Stimulated activated CD8-positive, alpha-beta memory T cell treated with anti-CD3 and anti-CD28 coated beads, Interleukin-15, amount 100 ng/mL, for 1 hour (primary cell): ENCODE measurements around the gene EMP2.

Experiments used
- DNase-seq: peaks from one replicate; pipeline ENCODE4 v3.0.0-alpha.2; 2020; ENCODE audit warnings: low read depth

EMP2 gene

GRCh38 chr16:10485698-10486382 lies 94.6 kb downstream of the EMP2 start:
- no peak for DNase-seq

- DNase-seq = no peak
Observed at GRCh38 chr16:10485159-10485558, 95.2 kb downstream of the EMP2 start.

GRCh38 chr16:10480151-10480550 lies 100.2 kb downstream of the EMP2 start:
- no peak for DNase-seq
